GM21717 (cell line): ENCODE data around the gene NWD2.
"Not testable (repeated sequence)": the region's sequence is repeated elsewhere in the genome, so short reads cannot be mapped to it uniquely, and the experiment has no call there.

Experiments
- ATAC-seq: cut with Tn5 transposase; IDR thresholded peaks from one replicate; pipeline ENCODE4 v1.9.1; 2021; ENCODE audit warnings: mild to moderate bottlenecking, moderate library complexity; ENCODE audit not compliant: unreplicated experiment

Gene NWD2

GRCh38 chr4:37244583-37245390 is at the start of gene NWD2:
Gene NWD2 (plus strand): TSS chr4:37244743. CDS start chr4:37245068, 325 bp downstream.
- ATAC-seq = no peak

- ATAC-seq = no peak
Measured at GRCh38 chr4:37197899-37198298, 46.6 kb upstream of the NWD2 start.

- ATAC-seq = not testable (repeated sequence)
Measured at GRCh38 chr4:37204740-37205139, 39.8 kb upstream of the NWD2 start.

- ATAC-seq = no peak
Measured at GRCh38 chr4:37216209-37216608, 28.3 kb upstream of the NWD2 start.

- no peak for ATAC-seq
Measured at GRCh38 chr4:37219242-37219641, 25.3 kb upstream of the NWD2 start.

GRCh38 chr4:37219990-37220389 is 24.6 kb upstream of the NWD2 start:
- no peak for ATAC-seq

GRCh38 chr4:37220685-37221084 is 23.9 kb upstream of the NWD2 start:
- no peak for ATAC-seq

GRCh38 chr4:37223732-37224131 is 20.8 kb upstream of the NWD2 start:
- no peak for ATAC-seq

GRCh38 chr4:37224854-37225253 is 19.7 kb upstream of the NWD2 start:
- no peak for ATAC-seq

GRCh38 chr4:37225778-37226177 is 18.8 kb upstream of the NWD2 start:
- ATAC-seq = no peak

- no peak for ATAC-seq
Measured at GRCh38 chr4:37232315-37232714, 12.2 kb upstream of the NWD2 start.

GRCh38 chr4:37236165-37236564 is 8.4 kb upstream of the NWD2 start:
- ATAC-seq = peak; percentile 52

GRCh38 chr4:37241647-37242046 is 2.9 kb upstream of the NWD2 start:
- ATAC-seq = no peak

- ATAC-seq = no peak
Measured at GRCh38 chr4:37243051-37243450, 1.5 kb upstream of the NWD2 start.

GRCh38 chr4:37243722-37244582 is 591 bp upstream of the NWD2 start:
- no peak for ATAC-seq

- ATAC-seq = no peak
Measured at GRCh38 chr4:37245391-37245954, 930 bp downstream of the NWD2 start.

- ATAC-seq = no peak
Measured at GRCh38 chr4:37246891-37247290, 2.3 kb downstream of the NWD2 start.

- no peak for ATAC-seq
Measured at GRCh38 chr4:37258221-37258620, 13.7 kb downstream of the NWD2 start.

GRCh38 chr4:37268319-37268718 is 23.8 kb downstream of the NWD2 start:
- ATAC-seq = no peak

GRCh38 chr4:37279121-37279520 is 34.6 kb downstream of the NWD2 start:
- ATAC-seq = no peak

GRCh38 chr4:37279894-37280592 is 35.5 kb downstream of the NWD2 start:
- ATAC-seq = no peak
